HL-60 (cell line): ENCODE results near the gene TMEM250.

Experiments used
- DNase-seq, 2 experiments: peaks; one replicate each; pipeline ENCODE4 v3.0.0-alpha.2; 2010 to 2020; ENCODE audit warnings: low read depth in 1 of 2, low spot score in 1 of 2
- H3K27ac ChIP-seq: fragments of 250-450 bp; sonication (Bioruptor Pico); replicated peaks from 2 replicates; pipeline ENCODE4 v1.5.1; 2020; ENCODE audit warnings: mild to moderate bottlenecking, moderate library complexity
- H3K27me3 ChIP-seq: fragments of 250-450 bp; sonication (Bioruptor Pico); 2 replicates; pipeline ENCODE4 v1.5.1; 2021; ENCODE audit warnings: mild to moderate bottlenecking, moderate library complexity; ENCODE audit not compliant: insufficient read depth, poor library complexity, severe bottlenecking
- H3K4me3 ChIP-seq: replicated peaks from 2 replicates; pipeline ENCODE4 v1.5.1; 2011; ENCODE audit warnings: mild to moderate bottlenecking, control low read depth, low read length; ENCODE audit not compliant: insufficient read depth
- CTCF ChIP-seq: IDR thresholded peaks from one replicate; pipeline ENCODE4 v1.5.1; 2011; ENCODE audit warnings: low read length, control low read depth, inconsistent platforms; ENCODE audit not compliant: insufficient read depth
- GABPA ChIP-seq: IDR thresholded peaks from 2 replicates; pipeline ENCODE4 v1.6.1; 2012; ENCODE audit warnings: low read depth
- POLR2AphosphoS5 ChIP-seq: IDR thresholded peaks from 2 replicates; pipeline ENCODE4 v1.6.1; 2012; ENCODE audit warnings: low read depth
- REST ChIP-seq: IDR thresholded peaks from 2 replicates; pipeline ENCODE4 v1.6.1; 2012; ENCODE audit warnings: low read depth; ENCODE audit not compliant: insufficient replicate concordance
- SPI1 ChIP-seq: IDR thresholded peaks from 2 replicates; pipeline ENCODE4 v1.6.1; 2012; ENCODE audit warnings: low read depth, mild to moderate bottlenecking, borderline replicate concordance

The TMEM250 gene

GRCh38 chr9:136082496-136083361, 35.9 kb downstream of the TMEM250 start:
- no peak for DNase-seq
- Histone ChIP-seq H3K27ac (no peak overlapping the region), H3K27me3 (no peaks in the 10 kb centered on the region), H3K4me3 (no peak overlapping the region)
- TF ChIP-seq REST (no peak), SPI1 (no peak)

GRCh38 chr9:136081826-136082495, 36.7 kb downstream of the TMEM250 start:
- no peak overlapping the region for H3K4me3 ChIP-seq
- no peaks in the 10 kb centered on the region for H3K27me3 ChIP-seq
- TF ChIP-seq REST (no peak), GABPA (no peak), POLR2AphosphoS5 (no peak)
- H3K27ac ChIP-seq, result no peak overlapping the region
- no peak for DNase-seq

GRCh38 chr9:136081113-136081825, 37.4 kb downstream of the TMEM250 start:
- no peak for TF ChIP-seq SPI1
- no peak for TF ChIP-seq POLR2AphosphoS5
- no peak for TF ChIP-seq CTCF
- no peak for TF ChIP-seq REST
- TF ChIP-seq GABPA, result no peak
- DNase-seq, result no peak
- Histone ChIP-seq H3K27me3 (no peaks in the 10 kb centered on the region), H3K4me3 (no peak overlapping the region), H3K27ac (no peak overlapping the region)

DNA sequence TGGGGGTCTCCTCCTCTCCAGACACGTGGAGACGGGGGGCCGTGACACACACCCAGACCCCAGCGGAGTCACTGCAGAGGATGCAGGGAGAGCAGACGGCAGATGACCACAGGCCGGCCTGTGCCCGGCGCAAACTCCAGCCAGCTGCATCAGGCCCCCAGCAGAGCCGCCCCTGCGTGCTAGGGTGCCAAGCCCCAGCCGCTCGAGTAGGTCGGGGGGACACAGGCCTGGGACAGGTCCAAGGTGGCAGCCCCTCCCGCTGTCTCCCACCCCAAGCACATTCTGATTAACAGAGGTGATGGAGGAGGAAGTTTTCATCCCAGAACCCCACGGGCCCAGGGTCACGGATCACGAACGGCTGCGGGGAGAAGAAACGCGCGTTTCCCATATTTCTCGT, 38.0 kb downstream of the TMEM250 start:
- Histone ChIP-seq H3K4me3 (no peak overlapping the region), H3K27ac (no peak overlapping the region), H3K27me3 (no peaks in the 10 kb centered on the region)
- no peak for DNase-seq
- no peak for TF ChIP-seq GABPA
- TF ChIP-seq CTCF, result no peak
- TF ChIP-seq REST, result no peak
- no peak for TF ChIP-seq POLR2AphosphoS5
- TF ChIP-seq SPI1, result no peak
